Left ventricle myocardium superior (tissue), 1 donor: ENCODE measurements around the gene REC8. TPM values are rescaled to one million over a fixed set of nuclear protein-coding genes. Genes with fewer than 3 reads are reported as not detected.

Experiments
- ATAC-seq: fragments of 200-7000 bp; cut with Tn5 transposase; one replicate; pipeline ENCODE4 v1.9.1; 2020; ENCODE audit warnings: mild to moderate bottlenecking, moderate library complexity
- DNase-seq: peaks from one replicate; pipeline ENCODE4 v3.0.0-alpha.2; 2020
- intact Hi-C: fragments of 100-400 bp; cut with micrococcal nuclease; formaldehyde crosslinking; loops from one replicate; pipeline ENCODE4 v1.11.0; 2022
- total RNA-seq: library from RNA; stranded (reverse); fragmentation: NEBNext Ultra II Directional; extraction: Animal tissue kit (Norgen Biotek cat#: 25700); gene quantifications from one replicate; pipeline ENCODE4 v1.2.1, GENCODE V29; 2021
- donor health status: DM: no; HTN: yes; CAD: no; lungs with severe emphysema.

Gene REC8
- total RNA-seq, 1 donor from 2014 or later, result 3.2 TPM

DNA sequence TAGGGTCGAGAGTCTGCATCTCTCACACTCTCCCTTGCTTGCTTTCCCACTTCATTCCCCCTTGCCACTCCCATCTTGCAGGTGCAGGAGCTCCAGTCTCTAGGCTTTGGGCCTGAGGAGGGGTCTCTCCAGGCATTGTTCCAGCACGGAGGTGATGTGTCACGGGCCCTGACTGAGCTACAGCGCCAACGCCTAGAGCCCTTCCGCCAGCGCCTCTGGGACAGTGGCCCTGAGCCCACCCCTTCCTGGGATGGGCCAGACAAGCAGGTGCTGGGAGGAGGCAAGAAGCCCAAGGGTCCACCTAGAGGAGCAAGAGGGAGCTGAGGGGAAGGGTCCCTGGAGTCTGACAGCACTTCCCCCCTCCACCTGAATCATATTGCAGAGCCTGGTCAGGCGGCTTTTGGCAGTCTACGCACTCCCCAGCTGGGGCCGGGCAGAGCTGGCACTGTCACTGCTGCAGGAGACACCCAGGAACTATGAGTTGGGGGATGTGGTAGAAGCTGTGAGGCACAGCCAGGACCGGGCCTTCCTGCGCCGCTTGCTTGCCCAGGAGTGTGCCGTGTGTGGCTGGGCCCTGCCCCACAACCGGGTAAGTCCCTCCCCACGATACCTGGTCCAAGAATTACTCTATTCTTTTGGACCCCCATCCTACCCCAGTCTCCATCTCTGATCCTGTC is 20.3 kb upstream of the REC8 start:
- intact Hi-C loops, result no loop called here
- no peak for DNase-seq
- no peak for ATAC-seq

DNA sequence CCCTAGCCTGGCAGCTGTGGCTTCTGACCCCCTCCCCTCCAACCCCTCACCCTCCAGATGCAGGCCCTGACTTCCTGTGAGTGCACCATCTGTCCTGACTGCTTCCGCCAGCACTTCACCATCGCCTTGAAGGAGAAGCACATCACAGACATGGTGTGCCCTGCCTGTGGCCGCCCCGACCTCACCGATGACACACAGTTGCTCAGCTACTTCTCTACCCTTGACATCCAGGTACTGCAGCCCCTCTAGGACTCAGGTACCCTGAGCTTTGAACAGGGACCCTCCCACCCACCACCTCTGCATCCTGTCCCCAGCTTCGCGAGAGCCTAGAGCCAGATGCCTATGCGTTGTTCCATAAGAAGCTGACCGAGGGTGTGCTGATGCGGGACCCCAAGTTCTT is 16.8 kb upstream of the REC8 start:
- DNase-seq, result no peak
- no peak for ATAC-seq
- intact Hi-C loops, result no loop called here

DNA sequence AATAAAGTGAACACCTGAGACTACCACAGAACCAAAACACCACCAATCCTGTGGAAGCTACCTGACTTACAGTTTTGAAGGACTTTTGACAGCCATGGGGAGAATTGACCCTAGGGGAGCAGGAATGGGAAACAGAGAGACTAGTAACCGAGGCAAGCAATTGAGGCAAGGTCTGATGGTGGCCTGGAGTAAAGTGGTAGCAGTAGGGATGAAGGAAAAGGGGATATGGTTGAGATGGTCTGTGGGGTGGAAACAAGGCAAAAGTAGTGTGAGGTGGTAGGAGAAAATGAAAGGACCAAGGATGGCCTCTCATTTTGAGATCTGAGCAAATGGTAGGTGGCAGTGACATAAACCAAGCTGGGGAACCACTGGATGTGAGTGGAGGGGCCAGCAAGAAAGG is 15.0 kb upstream of the REC8 start:
- ATAC-seq (no peak), DNase-seq (no peak)
- intact Hi-C loops, result no loop called here

DNA sequence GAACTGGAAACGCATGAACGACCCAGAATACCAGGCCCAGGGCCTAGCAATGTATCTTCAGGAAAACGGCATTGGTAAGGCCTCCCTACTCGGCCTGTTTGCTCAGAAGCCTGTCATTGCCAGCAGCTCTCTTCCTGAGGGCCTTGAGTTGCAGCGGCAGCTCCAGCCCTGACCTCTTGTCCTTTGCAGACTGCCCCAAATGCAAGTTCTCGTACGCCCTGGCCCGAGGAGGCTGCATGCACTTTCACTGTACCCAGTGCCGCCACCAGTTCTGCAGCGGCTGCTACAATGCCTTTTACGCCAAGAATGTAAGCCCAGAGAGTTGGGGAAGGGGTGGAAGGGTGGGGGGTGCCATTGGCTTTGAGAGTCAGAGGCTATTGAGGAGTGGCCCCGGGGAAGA is 14.5 kb upstream of the REC8 start:
- intact Hi-C loops, result no loop called here
- DNase-seq (no peak), ATAC-seq (no peak)

DNA sequence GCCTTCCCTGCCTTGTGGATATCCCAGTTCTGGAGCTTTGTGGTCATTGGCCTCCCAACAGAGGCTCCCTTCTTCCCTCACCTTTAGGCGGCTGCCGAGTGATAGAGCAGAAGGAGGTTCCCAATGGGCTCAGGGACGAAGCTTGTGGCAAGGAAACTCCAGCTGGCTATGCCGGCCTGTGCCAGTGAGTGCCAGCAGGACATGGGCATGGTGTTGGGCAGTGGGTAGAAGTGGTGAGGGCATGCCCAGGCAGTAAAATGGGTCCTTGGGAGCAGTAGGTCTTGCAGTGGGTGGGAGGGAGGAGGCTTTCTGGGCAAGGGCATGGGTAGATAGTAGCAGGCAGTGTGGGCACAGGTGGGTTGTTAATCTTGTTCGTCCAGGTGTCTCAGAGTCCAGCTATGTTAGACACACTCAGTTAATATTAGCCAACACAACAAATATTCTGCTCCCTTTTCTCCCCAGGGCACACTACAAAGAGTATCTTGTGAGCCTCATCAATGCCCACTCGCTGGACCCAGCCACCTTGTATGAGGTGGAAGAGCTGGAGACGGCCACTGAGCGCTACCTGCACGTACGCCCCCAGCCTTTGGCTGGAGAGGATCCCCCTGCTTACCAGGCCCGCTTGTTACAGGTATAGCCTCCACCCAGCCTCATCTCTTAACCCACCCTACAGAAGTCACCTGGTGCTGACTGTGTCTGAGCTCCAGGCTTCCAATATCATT is 11.9 kb upstream of the REC8 start:
- ATAC-seq (no peak), DNase-seq (no peak)
- intact Hi-C loops, result no loop called here

DNA sequence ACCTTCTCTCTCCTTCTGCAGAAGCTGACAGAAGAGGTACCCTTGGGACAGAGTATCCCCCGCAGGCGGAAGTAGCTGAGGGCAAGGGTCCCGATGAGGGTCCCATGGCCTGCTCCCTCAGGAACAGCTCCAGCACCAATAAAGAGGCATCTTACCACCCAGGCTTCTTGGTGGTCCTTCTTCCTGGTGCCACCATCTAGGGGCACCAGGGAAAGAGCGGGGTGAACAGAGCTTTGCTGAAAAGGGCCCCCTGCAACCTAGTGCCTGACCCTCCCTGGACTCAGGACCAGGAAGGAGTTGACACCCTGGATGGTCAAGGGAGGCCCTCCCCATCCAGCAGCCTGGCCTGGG is 11.4 kb upstream of the REC8 start:
- intact Hi-C loops, result no loop called here
- ATAC-seq, result no peak
- DNase-seq, result no peak

DNA sequence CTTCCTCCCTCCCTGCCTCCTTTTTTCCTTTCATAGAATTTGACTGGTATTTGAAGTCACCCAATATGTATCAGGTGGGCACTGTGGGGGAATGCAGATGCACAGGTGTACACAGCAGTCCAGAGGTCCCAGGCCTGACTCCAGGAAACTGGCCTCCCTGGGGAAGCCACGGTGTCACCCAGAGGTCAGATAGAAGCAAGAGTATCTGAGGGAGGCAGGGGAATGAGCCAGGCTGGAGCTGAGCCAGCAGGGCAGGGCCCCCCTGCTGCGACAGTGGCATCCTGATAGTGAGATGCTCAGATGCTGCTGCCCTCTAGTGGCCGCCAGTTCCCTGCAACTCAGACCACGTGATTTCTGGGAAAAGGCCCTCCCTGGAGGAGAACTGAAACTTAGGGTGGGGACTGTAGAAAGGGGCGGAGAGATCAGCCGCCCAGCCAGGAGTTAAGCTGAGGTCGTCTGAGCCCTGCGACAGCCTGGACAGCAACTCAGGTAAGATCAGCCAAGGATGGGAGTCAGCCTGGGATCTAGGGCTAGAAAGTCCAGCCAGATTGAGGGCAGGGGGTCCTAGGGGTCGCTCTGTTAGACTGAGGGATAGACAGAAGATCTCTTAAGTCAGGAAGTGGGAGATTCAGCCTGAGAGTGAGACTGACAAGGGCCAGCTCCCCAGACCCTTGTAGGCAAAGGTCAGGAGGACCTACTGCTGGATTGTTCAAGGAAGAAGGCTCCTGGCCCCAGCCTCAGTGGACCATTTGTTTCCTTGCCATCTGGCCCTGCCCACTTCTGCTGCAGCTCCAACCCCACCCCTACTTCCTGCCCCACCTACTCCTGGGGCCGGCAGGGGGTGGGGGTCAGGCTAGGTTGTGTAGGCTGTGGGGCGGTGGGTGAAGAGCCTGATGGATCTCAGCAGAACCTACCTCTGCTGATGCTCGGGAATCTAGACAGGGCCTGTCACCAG is 10.8 kb upstream of the REC8 start, which contains the start of gene IRF9:
TSS of gene IRF9 (plus strand) at position 416 of the 955 bp plus-strand sequence. CDS start 880 bp downstream, outside the sequence.
- intact Hi-C loops, result no loop called here
- DNase-seq (peak; percentile 97), ATAC-seq (peak; percentile 93)

DNA sequence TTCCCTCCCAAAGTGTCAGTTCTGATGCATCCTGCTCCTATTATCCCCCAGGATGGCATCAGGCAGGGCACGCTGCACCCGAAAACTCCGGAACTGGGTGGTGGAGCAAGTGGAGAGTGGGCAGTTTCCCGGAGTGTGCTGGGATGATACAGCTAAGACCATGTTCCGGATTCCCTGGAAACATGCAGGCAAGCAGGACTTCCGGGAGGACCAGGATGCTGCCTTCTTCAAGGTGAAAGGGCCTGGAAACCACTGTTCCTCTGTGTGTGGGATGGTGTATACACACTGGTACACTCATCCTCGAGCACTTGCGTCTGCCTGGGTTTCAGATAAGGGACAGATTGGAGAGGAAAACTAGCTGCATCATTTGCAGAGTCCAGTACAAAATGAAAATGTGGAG is 9.8 kb upstream of the REC8 start:
- DNase-seq (no peak), ATAC-seq (no peak)
- intact Hi-C loops, result no loop called here

DNA sequence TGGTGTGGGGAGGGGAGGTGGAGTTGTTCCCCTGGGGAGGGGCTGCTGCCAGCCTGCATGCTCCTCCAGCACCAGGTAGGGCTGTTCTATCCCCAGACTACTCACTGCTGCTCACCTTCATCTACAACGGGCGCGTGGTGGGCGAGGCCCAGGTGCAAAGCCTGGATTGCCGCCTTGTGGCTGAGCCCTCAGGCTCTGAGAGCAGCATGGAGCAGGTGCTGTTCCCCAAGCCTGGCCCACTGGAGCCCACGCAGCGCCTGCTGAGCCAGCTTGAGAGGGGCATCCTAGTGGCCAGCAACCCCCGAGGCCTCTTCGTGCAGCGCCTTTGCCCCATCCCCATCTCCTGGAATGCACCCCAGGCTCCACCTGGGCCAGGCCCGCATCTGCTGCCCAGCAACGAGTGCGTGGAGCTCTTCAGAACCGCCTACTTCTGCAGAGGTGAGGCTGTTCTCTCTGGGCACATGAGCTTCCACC is 7.3 kb upstream of the REC8 start:
- ATAC-seq (no peak), DNase-seq (peak; percentile 18)
- intact Hi-C loops, result no loop called here

DNA sequence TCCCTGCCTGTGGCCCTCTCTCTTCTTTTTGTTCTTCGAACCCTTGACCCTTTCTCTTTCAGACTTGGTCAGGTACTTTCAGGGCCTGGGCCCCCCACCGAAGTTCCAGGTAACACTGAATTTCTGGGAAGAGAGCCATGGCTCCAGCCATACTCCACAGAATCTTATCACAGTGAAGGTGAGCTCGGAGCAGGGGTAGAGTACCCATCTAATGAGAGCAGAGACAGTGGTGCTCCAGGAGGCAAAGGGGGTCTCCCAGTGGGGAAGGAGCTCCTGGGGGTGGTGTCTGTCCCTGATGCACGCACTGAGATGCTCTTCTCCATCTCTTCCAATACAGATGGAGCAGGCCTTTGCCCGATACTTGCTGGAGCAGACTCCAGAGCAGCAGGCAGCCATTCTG is 6.1 kb upstream of the REC8 start:
- DNase-seq, result peak; percentile 13
- ATAC-seq, result no peak
- intact Hi-C loops, result no loop called here

DNA sequence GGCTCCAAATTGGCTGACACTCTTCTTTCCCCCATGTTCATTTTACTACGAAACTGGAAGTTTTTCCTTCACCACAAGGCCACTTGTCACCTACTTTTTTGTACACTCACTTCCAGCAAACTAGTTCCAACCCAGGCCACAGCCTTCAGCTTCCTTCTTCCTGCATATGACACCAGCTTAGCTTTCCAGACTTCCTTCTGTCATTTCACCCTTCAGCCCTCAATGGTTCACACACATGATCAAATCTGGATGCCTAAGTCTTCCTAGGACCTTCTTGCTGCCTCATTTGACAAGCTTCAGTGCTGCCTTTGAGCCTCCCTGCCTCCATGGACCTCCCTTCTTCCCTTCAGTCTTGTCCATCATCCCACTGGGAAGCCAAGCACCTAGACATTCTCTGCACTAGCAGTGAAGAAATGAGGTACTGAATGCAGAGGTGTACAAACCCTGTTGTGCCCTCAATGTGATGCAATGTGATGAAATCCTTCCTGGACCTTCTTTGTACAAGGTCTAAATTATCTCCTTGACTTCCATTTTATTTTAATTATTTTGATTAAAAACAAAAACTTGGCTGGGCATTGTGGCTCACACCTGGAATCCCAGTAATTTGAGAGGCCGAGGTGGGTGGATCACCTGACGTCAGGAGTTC is 4.3 kb upstream of the REC8 start:
- ATAC-seq (no peak), DNase-seq (no peak)
- intact Hi-C loops, result no loop called here

DNA sequence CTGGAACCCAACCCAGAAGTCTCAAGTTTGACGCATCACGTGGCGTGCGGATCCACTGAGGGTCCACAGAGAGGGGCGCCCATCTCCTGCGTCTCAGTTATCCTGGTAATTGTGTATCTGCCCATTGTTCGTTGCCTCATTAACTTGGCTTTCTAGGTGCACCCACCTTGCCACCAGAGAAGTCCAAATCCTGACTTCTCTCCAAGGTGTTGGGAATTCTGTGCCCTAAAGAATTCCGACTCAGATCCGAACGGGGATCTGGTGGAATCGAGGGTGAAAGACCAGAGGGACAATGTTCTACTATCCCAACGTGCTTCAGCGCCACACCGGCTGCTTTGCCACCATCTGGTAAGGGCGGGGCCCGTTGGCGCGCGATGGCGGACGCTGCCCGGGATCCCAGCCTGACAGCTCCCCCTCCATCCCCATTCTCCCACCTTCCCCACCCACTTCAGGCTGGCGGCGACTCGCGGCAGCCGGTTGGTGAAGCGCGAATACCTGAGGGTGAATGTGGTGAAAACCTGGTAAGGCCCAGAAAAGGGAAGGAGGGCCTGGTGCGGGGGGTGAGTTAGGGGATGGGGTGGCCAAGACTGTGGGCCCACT is 481 bp downstream of the REC8 start:
- no peak for ATAC-seq
- DNase-seq, result no peak
- intact Hi-C loops, result no loop called here

DNA sequence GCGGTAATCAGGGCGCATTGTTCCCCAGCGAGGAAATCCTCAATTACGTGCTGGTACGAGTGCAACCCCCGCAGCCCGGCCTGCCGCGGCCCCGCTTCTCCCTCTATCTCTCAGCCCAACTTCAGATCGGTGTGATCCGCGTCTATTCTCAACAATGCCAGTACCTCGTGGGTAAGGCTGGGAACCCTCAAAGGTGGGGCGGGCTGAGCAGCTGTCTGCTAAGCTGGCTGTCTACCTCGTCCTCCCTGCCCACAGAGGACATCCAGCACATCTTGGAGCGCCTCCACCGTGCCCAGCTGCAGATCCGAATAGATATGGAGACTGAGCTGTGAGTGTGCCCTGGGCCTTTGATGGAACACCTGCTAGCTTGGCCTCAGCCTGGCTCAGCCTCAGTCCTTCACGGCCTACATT is 996 bp downstream of the REC8 start:
- ATAC-seq (no peak), DNase-seq (no peak)
- intact Hi-C loops, result no loop called here

DNA sequence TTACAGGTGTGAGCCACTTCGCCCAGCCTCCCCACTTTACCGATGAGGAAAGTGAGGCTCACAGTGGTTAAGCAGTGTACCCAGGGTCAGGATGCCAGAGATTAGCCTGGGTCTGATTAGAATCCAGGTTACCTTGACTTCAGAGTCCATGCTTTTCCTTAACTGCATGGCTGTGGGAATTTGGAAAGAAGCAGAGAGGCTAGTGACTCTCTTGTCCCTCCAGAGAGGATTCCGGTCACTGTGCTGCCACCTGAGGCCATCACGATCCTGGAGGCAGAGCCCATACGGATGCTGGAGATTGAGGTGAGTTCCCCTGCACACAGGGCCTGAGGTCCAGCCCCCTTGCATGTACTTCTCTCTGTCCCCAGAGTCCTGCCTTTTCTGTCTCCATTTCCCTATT is 4.7 kb downstream of the REC8 start:
- DNase-seq (no peak), ATAC-seq (no peak)
- intact Hi-C loops, result no loop called here

DNA sequence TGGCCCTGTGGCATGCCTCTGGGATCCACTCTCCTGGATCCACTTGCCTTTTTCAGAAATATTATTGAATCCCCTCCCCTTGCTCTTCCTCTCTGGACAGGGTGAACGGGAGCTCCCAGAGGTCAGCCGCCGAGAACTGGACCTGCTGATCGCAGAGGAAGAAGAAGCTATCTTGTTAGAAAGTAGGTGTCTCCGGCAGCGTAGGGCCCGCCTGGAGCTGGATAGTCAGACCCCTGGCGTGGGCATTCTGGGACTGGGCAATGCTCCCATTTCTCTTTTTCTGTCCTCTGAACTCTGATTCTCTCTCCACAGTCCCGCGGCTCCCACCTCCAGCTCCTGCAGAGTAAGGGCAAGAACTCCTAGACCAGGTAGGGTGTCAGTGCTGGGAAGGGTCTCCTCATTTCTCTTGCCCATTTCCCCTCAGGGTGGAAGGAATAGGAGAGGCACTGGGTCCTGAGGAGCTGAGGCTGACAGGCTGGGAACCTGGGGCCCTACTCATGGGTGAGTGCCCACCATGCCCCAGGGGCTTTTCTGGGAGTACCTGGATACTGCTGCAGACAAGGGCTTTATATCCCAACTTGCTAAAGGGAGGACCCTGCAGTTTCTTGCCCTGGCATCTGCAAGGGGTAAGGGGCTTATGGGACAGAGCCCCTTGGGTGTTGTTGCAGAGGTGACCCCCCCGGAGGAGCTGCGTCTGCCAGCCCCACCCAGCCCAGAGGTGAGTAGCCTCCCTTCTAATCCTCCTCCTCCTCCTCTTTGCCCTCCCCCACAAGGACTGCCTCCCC is 5.4 kb downstream of the REC8 start:
- no peak for ATAC-seq
- DNase-seq, result no peak
- intact Hi-C loops, result no loop called here

DNA sequence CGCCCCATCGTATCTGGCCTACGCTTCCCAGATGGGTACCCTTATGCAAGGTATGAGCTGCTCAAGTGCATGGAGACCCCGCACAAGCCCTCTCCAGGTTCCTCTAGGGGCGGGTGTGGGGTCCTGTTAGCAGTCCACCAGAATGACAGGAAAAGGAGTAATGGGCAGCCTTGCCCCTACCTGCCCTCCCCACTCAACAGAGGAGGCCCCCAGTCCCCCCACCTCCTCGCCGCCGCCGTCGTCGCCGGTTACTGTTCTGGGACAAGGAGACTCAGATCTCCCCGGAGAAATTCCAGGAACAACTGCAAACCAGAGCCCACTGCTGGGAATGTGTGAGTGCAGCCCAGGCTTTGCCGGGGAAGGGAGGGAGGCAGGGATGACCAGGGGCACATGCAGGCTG is 6.0 kb downstream of the REC8 start:
- ATAC-seq, result no peak
- DNase-seq, result no peak
- intact Hi-C loops, result no loop called here

DNA sequence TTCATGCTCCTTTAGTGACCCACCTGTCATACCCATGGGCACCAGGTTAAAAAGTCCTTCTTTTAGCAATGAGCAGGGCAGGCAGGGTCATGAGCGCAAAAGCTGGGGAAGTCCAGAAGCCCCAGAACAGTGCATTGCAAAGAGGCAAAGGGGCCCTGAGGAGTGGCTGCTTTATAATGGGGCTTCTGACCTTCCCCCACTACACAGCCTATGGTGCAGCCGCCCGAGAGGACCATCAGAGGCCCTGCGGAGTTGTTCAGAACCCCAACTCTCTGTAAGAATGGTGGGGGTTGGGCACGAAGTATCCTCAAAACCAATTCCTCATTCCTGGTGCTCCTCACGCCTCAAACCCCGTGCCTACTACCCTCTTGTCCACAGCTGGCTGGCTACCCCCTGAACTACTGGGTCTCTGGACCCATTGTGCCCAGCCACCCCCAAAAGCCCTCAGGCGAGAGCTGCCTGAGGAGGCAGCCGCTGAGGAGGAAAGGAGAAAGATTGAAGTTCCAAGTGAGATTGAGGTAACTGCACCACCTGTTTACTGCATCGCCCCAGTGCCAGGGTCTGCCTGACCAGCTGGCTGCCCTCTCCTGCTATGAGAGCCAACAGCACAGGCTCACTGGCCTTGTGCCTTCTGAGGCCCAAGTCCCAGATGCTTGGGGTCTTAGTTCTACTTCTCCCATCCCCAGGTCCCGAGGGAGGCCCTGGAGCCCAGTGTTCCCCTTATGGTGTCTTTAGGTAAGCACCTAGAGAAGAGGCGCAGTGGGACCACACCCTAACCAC is 6.7 kb downstream of the REC8 start:
- DNase-seq, result no peak

More for the DNA sequence above, 6.7 kb downstream of the REC8 start:
- intact Hi-C loops, result no loop called here
- ATAC-seq, result no peak
